Psoas muscle (tissue), 8 donors: Measurements from ENCODE around the gene CNPY3. TPM values are rescaled to one million over a fixed set of nuclear protein-coding genes. Genes with fewer than 3 reads are reported as not detected.
"Not testable (repeated sequence)": the region's sequence is repeated elsewhere in the genome, so short reads cannot be mapped to it uniquely, and the experiment has no call there.

Experiments
- ATAC-seq, 4 donors: fragments of 200-7000 bp; cut with Tn5 transposase; one replicate each; pipeline ENCODE4 v1.9.1; 2020; ENCODE audit warnings: moderate library complexity in 3 of 4, mild to moderate bottlenecking in 2 of 4
- DNase-seq, 2 donors: peaks; one replicate each; pipeline ENCODE4 v3.0.0-alpha.2; 2020
- H3K27ac ChIP-seq: fragments of 200-600 bp; one replicate; pipeline ENCODE4 v1.8.0; 2022
- H3K27me3 ChIP-seq, 3 donors: fragments of 200-600 bp in 1 of 3; one replicate each; pipeline versions ENCODE4 v1.6.1 to v1.8.0; 2013 to 2022; ENCODE audit warnings: low read length in 2 of 3, mild to moderate bottlenecking in 2 of 3, moderate library complexity in 1 of 3; ENCODE audit not compliant: insufficient read depth in 3 of 3
- H3K36me3 ChIP-seq, 2 donors: fragments of 200-600 bp in 1 of 2; one replicate each; pipeline versions ENCODE4 v1.6.1 to v1.8.0; 2013 to 2022; ENCODE audit warnings: low read depth in 1 of 2, mild to moderate bottlenecking in 1 of 2, moderate library complexity in 1 of 2; ENCODE audit not compliant: insufficient read depth in 1 of 2
- H3K4me1 ChIP-seq: fragments of 200-600 bp; one replicate; pipeline ENCODE4 v1.8.0; 2022
- H3K4me3 ChIP-seq: fragments of 200-600 bp; one replicate; pipeline ENCODE4 v1.8.0; 2022; ENCODE audit warnings: mild to moderate bottlenecking
- H3K9me3 ChIP-seq: fragments of 200-600 bp; one replicate; pipeline ENCODE4 v1.8.0; 2022
- CTCF ChIP-seq: fragments of 200-600 bp; IDR thresholded peaks from one replicate; pipeline ENCODE4 v1.8.0; 2022; ENCODE audit warnings: antibody characterized with exemption
- WGBS, 3 donors: extraction: QIAGEN DNeasy Blood & Tissue Kit; methylation state at CpG; one replicate each; pipeline versions ENCODE4 v1.1.6 to v1.1.7; 2013; 5-methylcytosine and 5-hydroxymethylcytosine counted together
- intact Hi-C, 2 donors: fragments of 100-400 bp; cut with DNase I; formaldehyde crosslinking; loops; one replicate each; pipeline versions ENCODE4 v1.11.0 to v1.14.2; 2022
- polyA plus RNA-seq, 3 donors: library from polyadenylated mRNA; stranded (reverse); fragments of 200-250 nt; gene quantifications; one replicate each; pipeline ENCODE4 v1.2.3, GENCODE V29; 2013
- total RNA-seq, 4 donors: library from RNA; stranded (reverse); fragmentation: NEBNext Ultra II Directional in 2 of 4; extraction: Animal tissue kit (Norgen Biotek cat#: 25700) in 2 of 4; gene quantifications; one replicate each; pipeline versions ENCODE4 v1.2.1 to v1.2.4, GENCODE V29; 2021 to 2023
- donor health status: healthy with polysubstance abuse.
- donor health status: DM: no; HTN: no; CAD: no; lungs with moderate emphysema.
- donor health status: Bipolar disorder and iron deficiency.
- donor health status: healthy.
- donor health status: DM: yes; HTN: yes; CAD: no.
- donor health status: DM: no; HTN: no; CAD: no.
- donor health status: DM: no; HTN: no; CAD: no.
- donor health status: DM: yes; HTN: yes; CAD: no.

The CNPY3 gene
- total and polyA plus RNA-seq, 7 donors: 5.7 to 13.7 (median 10.8) TPM

- ATAC-seq (no peak), DNase-seq (no peak)
- Histone ChIP-seq H3K27ac (no peak overlapping the region), H3K4me3 (no peak overlapping the region), H3K4me1 (no peaks in the 10 kb centered on the region), H3K36me3 (peaks cover 3 to 70% of the 10 kb centered on the region in 2 donors), H3K27me3 (no peaks in the 10 kb centered on the region), H3K9me3 (no peaks in the 10 kb centered on the region)
- WGBS, 3 donors: 72 to 78% (median 75%) methylated on average over 9 of the region's 9 CpGs
- TF ChIP-seq CTCF: no peak
- intact Hi-C loops: no loop called here
Measured at GRCh38 chr6:42938987-42939809, 9.9 kb downstream of the CNPY3 start.

GRCh38 chr6:42939810-42940167, 10.5 kb downstream of the CNPY3 start:
- no peak for ATAC-seq
- Histone ChIP-seq H3K27me3 (no peaks in the 10 kb centered on the region), H3K36me3 (peaks cover 3 to 64% of the 10 kb centered on the region in 2 donors), H3K27ac (no peak overlapping the region), H3K4me3 (no peak overlapping the region), H3K9me3 (no peaks in the 10 kb centered on the region), H3K4me1 (no peaks in the 10 kb centered on the region)
- no peak for DNase-seq
- WGBS, 3 donors: 73 to 83% (median 76%) methylated on average over 4 of the region's 4 CpGs
- no peak for TF ChIP-seq CTCF
- intact Hi-C loops: no loop called here

- no peak overlapping the region for H3K27ac ChIP-seq
- ATAC-seq (no peak), DNase-seq (no peak)
- H3K36me3 ChIP-seq: peaks cover 3 to 57% of the 10 kb centered on the region in 2 donors
- WGBS, 3 donors: 80 to 92% (median 87%) methylated on average over 5 to 6 of the region's 6 CpGs
- H3K27me3 ChIP-seq: no peaks in the 10 kb centered on the region
- H3K4me3 ChIP-seq: no peak overlapping the region
- no peaks in the 10 kb centered on the region for H3K9me3 ChIP-seq
- intact Hi-C loops: no loop called here
- no peak for TF ChIP-seq CTCF
- no peaks in the 10 kb centered on the region for H3K4me1 ChIP-seq
Measured at GRCh38 chr6:42940493-42941045, 11.3 kb downstream of the CNPY3 start.

- H3K4me3 ChIP-seq, H3K4me1 ChIP-seq, ATAC-seq, DNase-seq, intact Hi-C loops, H3K27ac ChIP-seq, H3K27me3 ChIP-seq, H3K9me3 ChIP-seq: not testable (repeated sequence)
- H3K36me3 ChIP-seq: peaks cover 0 to 49% of the 10 kb centered on the region in 2 donors
- 96 to 100% (median 99%) methylated on average over 5 of the region's 5 CpGs for WGBS, 3 donors
Measured at GRCh38 chr6:42941356-42941755, 12.1 kb downstream of the CNPY3 start.

- no peaks in the 10 kb centered on the region for H3K27me3 ChIP-seq
- peaks cover 0 to 38% of the 10 kb centered on the region in 2 donors for H3K36me3 ChIP-seq
- no peaks in the 10 kb centered on the region for H3K4me1 ChIP-seq
- no peak for DNase-seq
- TF ChIP-seq CTCF: no peak
- intact Hi-C loops: no loop called here
- WGBS, 3 donors: 81 to 86% (median 85%) methylated on average over 7 of the region's 7 CpGs
- no peak overlapping the region for H3K27ac ChIP-seq
- no peaks in the 10 kb centered on the region for H3K9me3 ChIP-seq
- no peak overlapping the region for H3K4me3 ChIP-seq
- ATAC-seq: no peak
Measured at GRCh38 chr6:42942444-42942843, 13.2 kb downstream of the CNPY3 start.
